Endothelial cell of umbilical vein (primary cell): ENCODE results near the gene TBC1D21. TPM values are rescaled to one million over a fixed set of nuclear protein-coding genes. Genes with fewer than 3 reads are reported as not detected.

ENCODE experiments used
- BruUV-seq: library from RNA; stranded (reverse); fragments of 400-500 nt; replicated peaks from 2 replicates; lab custom pipeline; 2021; lab: Mats Ljungman, UMichigan
- CTCF ChIA-PET: fragments of 300-600, 350-600 bp; sonication (Branson Sonifier 250); formaldehyde crosslinking; loops from one replicate; lab custom pipeline; 2021; ENCODE audit warnings: antibody characterized with exemption, inconsistent platforms; lab: Charles Lee
- POLR2A ChIA-PET: fragments of 300-600, 350-600 bp; sonication (Branson Sonifier 250); formaldehyde crosslinking; loops from one replicate; lab custom pipeline; 2021; ENCODE audit warnings: antibody characterized with exemption, inconsistent platforms; lab: Charles Lee
- DNase-seq: peaks from one replicate; pipeline ENCODE4 v3.0.0-alpha.2; 2011; ENCODE audit warnings: low read depth, low spot score
- FAIRE-seq: peaks from 2 replicates; lab custom pipeline; 2011; peaks lifted over from hg19 to GRCh38; lab: Jason Lieb, UNC
- H2AFZ ChIP-seq: 2 replicates; pipeline ENCODE4 v1.6.0; 2012; ENCODE audit warnings: low read depth, low read length, control low read depth, inconsistent platforms
- H3K27ac ChIP-seq: 2 replicates; pipeline ENCODE4 v1.5.1; 2011; ENCODE audit warnings: low read depth, mild to moderate bottlenecking, control low read depth, low read length, moderate library complexity; ENCODE audit not compliant: insufficient read depth
- H3K27me3 ChIP-seq, 2 experiments: 2 replicates each; pipeline versions ENCODE4 v1.6.0 to v1.6.1; 2011; ENCODE audit warnings: low read length in 2 of 2, mixed read lengths in 1 of 2; ENCODE audit not compliant: control insufficient read depth in 2 of 2, insufficient read depth in 2 of 2
- H3K36me3 ChIP-seq, 2 experiments: 2 replicates in 1 of 2; 3 replicates in 1 of 2; pipeline ENCODE4 v1.5.1; 2011; ENCODE audit warnings: low read length in 2 of 2, mild to moderate bottlenecking in 1 of 2, moderate library complexity in 1 of 2; ENCODE audit not compliant: control insufficient read depth in 2 of 2, insufficient read depth in 2 of 2; ENCODE audit errors: extremely low read depth in 1 of 2
- H3K4me1 ChIP-seq: 3 replicates; pipeline ENCODE4 v1.5.1; 2011; ENCODE audit warnings: mild to moderate bottlenecking, low read length; ENCODE audit not compliant: control insufficient read depth, insufficient read depth; ENCODE audit errors: extremely low read depth
- H3K4me2 ChIP-seq: 2 replicates; pipeline ENCODE4 v1.6.1; 2011; ENCODE audit warnings: low read length, control low read depth, mixed read lengths; ENCODE audit not compliant: insufficient read depth
- H3K4me3 ChIP-seq, 3 experiments: fragments of 200-600 bp in 1 of 3; sonication (generic), shearing (Covaris generic) in 1 of 3; replicated peaks in 1 of 3; 2 replicates each; pipeline ENCODE4 v1.5.1; 2011 to 2016; ENCODE audit warnings: control low read depth in 3 of 3, low read length in 3 of 3, mild to moderate bottlenecking in 2 of 3, inconsistent platforms in 1 of 3, low read depth in 1 of 3, moderate library complexity in 1 of 3; ENCODE audit not compliant: insufficient read depth in 1 of 3
- H3K79me2 ChIP-seq: 2 replicates; pipeline ENCODE4 v1.6.0; 2012; ENCODE audit warnings: low read length, inconsistent platforms; ENCODE audit not compliant: control insufficient read depth, insufficient read depth
- H3K9ac ChIP-seq: replicated peaks from 2 replicates; pipeline ENCODE3; 2011; ENCODE audit warnings: low read length, control low read depth; ENCODE audit not compliant: insufficient read depth; ENCODE audit errors: extremely low read depth
- H3K9me1 ChIP-seq: replicated peaks from 3 replicates; pipeline ENCODE4 v1.6.0; 2011; ENCODE audit warnings: mild to moderate bottlenecking, low read length; ENCODE audit not compliant: control insufficient read depth, insufficient read depth; ENCODE audit errors: extremely low read depth
- H3K9me3 ChIP-seq: replicated peaks from 2 replicates; pipeline ENCODE4 v1.5.1; 2012; ENCODE audit warnings: low read length, inconsistent platforms; ENCODE audit not compliant: control insufficient read depth, insufficient read depth
- H4K20me1 ChIP-seq: replicated peaks from 2 replicates; pipeline ENCODE3; 2011; ENCODE audit warnings: mild to moderate bottlenecking, low read length; ENCODE audit not compliant: control insufficient read depth, insufficient read depth; ENCODE audit errors: extremely low read depth
- CTCF ChIP-seq, 2 donors: IDR thresholded peaks; 1 replicate in 1 of 2; 2 replicates in 1 of 2; pipeline ENCODE4 v1.5.1; 2011; ENCODE audit warnings: low read length in 2 of 2, mild to moderate bottlenecking in 2 of 2, moderate library complexity in 2 of 2, control low read depth in 1 of 2, inconsistent platforms in 1 of 2, low read depth in 1 of 2; ENCODE audit not compliant: insufficient read depth in 1 of 2; ENCODE audit errors: extremely low read depth in 1 of 2
- EZH2 ChIP-seq: IDR thresholded peaks from 2 replicates; pipeline ENCODE4 v1.6.1; 2012; ENCODE audit warnings: borderline replicate concordance, low read depth, mild to moderate bottlenecking, moderate library complexity, low read length, inconsistent platforms; ENCODE audit not compliant: severe bottlenecking
- FOS ChIP-seq: IDR thresholded peaks from 2 replicates; pipeline ENCODE4 v1.6.1; 2011; ENCODE audit warnings: mild to moderate bottlenecking, low read length, moderate library complexity, borderline replicate concordance; ENCODE audit not compliant: insufficient read depth
- GATA2 ChIP-seq: IDR thresholded peaks from 2 replicates; pipeline ENCODE4 v1.7.0; 2011; ENCODE audit warnings: low read depth, mild to moderate bottlenecking, moderate library complexity, mixed read lengths, low read length; ENCODE audit not compliant: insufficient read length, insufficient read depth
- JUN ChIP-seq: IDR thresholded peaks from 2 replicates; pipeline ENCODE4 v1.6.1; 2011; ENCODE audit warnings: borderline replicate concordance, low read depth; ENCODE audit not compliant: insufficient read length, insufficient read depth
- MAX ChIP-seq: IDR thresholded peaks from 2 replicates; pipeline ENCODE4 v1.6.1; 2011; ENCODE audit not compliant: insufficient read depth, insufficient read length
- MYC ChIP-seq: IDR thresholded peaks from one replicate; pipeline ENCODE4 v1.6.1; 2011; ENCODE audit warnings: mild to moderate bottlenecking, low read depth, low read length
- POLR2A ChIP-seq: IDR thresholded peaks from 2 replicates; pipeline ENCODE4 v1.6.1; 2012; ENCODE audit warnings: low read depth, mild to moderate bottlenecking, control low read depth, low read length
- POLR2AphosphoS5 ChIP-seq: IDR thresholded peaks from 2 replicates; pipeline ENCODE4 v1.6.1; 2012; ENCODE audit warnings: low read depth, mild to moderate bottlenecking, control low read depth, low read length, moderate library complexity; ENCODE audit not compliant: insufficient read depth
- dilution Hi-C: fragments of 300-500 bp; cut with MboI; formaldehyde crosslinking; loops from one replicate; pipeline ENCODE4 v1.15.0; 2019; ENCODE audit warnings: low sequenced_read_pairs; ENCODE audit not compliant: extremely low pct_ligation_motif_present
- intact Hi-C: fragments of 100-400 bp; cut with micrococcal nuclease; formaldehyde crosslinking; loops from one replicate; pipeline ENCODE4 v1.10.0; 2022
- polyA plus RNA-seq, 4 experiments: library from polyadenylated mRNA; depleted of rRNA in 3 of 4; stranded (reverse) in 3 of 4; unstranded in 1 of 4; fragments of >200 nt; gene quantifications; 2 replicates each; pipeline versions ENCODE4 v1.2.1 to v1.2.3, GENCODE V29; 2011 to 2012; ENCODE audit warnings: missing spikeins in 1 of 4
- total RNA-seq: library from RNA; stranded (reverse); gene quantifications from 2 replicates; pipeline ENCODE4 v1.2.3, GENCODE V29; 2021

The TBC1D21 gene
- total and polyA plus RNA-seq, 2 donors (not counting 3 experiments of a cell fraction or from before 2014, with no cell fraction given) = not detected

- DNase-seq = no peak
- H3K9ac ChIP-seq = no peak overlapping the region
- ChIA-PET POLR2A (no interaction called here), CTCF (interaction anchor here (1.0 kb wide), 1 partner anchor 25 kb away, joined by 5 read pairs; no protein-coding TSS in a partner anchor)
- no peak overlapping the region for H3K4me2 ChIP-seq
- no peak overlapping the region for H3K4me3 ChIP-seq
- intact Hi-C loops (no loop called here), dilution Hi-C loops (no loop called here)
- no peak overlapping the region for H2AFZ ChIP-seq
- H3K36me3 ChIP-seq = no peaks in the 10 kb centered on the region
- TF ChIP-seq GATA2 (no peak), CTCF (IDR thresholded peaks at IDR 0.05; ENCODE audit: extremely low read depth in 1 of 2, insufficient read depth in 1 of 2, low read depth in 1 of 2, low read length in 2 of 2) (no peak), POLR2A (no peak), MYC (no peak), POLR2AphosphoS5 (no peak), JUN (no peak), EZH2 (no peak), MAX (no peak), FOS (no peak)
- H3K27ac ChIP-seq = no peak overlapping the region
- H3K9me3 ChIP-seq = no peaks in the 10 kb centered on the region
- no peaks in the 10 kb centered on the region for H3K79me2 ChIP-seq
- no TSS peak for BruUV-seq
- no peaks in the 10 kb centered on the region for H3K9me1 ChIP-seq
- peaks cover 0 to 7% of the 10 kb centered on the region in 2 experiments for H3K27me3 ChIP-seq
- H4K20me1 ChIP-seq = no peaks in the 10 kb centered on the region
- no peaks in the 10 kb centered on the region for H3K4me1 ChIP-seq
- no peak for FAIRE-seq
These were observed 31.3 kb upstream of the TBC1D21 start for GRCh38 chr15:73841756-73842725.
